Epithelial cell of proximal tubule (primary cell): ENCODE data around the gene TUBB4A. TPM values are rescaled to one million over a fixed set of nuclear protein-coding genes. Genes with fewer than 3 reads are reported as not detected.

Experiments used
- DNase-seq: peaks from one replicate; pipeline ENCODE4 v3.0.0-alpha.2; 2011; ENCODE audit warnings: low read depth
- H3K4me3 ChIP-seq: 2 replicates; pipeline ENCODE4 v1.5.1; 2011; ENCODE audit warnings: low read depth, mild to moderate bottlenecking, low read length
- CTCF ChIP-seq: conservative IDR thresholded peaks from 2 replicates; pipeline ENCODE4 v1.5.1; 2012; ENCODE audit warnings: low read depth, mild to moderate bottlenecking, low read length
- total RNA-seq: library from RNA; depleted of rRNA; stranded (reverse); fragments of >200 nt; gene quantifications from 2 replicates; pipeline ENCODE4 v1.2.3, GENCODE V29; 2015

The TUBB4A gene
- total RNA-seq, 1 donor from 2014 or later = 3.1 TPM

- no peak for TF ChIP-seq CTCF
- no peak for DNase-seq
- no peak overlapping the region for H3K4me3 ChIP-seq
These were observed 32.5 kb upstream of the TUBB4A start for GRCh38 chr19:6534451-6535093.

GRCh38 chr19:6533746-6534418, 31.8 kb upstream of the TUBB4A start:
- no peak overlapping the region for H3K4me3 ChIP-seq
- DNase-seq = no peak
- no peak for TF ChIP-seq CTCF

GRCh38 chr19:6533000-6533328, 30.9 kb upstream of the TUBB4A start:
- no peak for DNase-seq
- peak overlapping the region; percentile 96 for H3K4me3 ChIP-seq

GRCh38 chr19:6532244-6532999, 30.3 kb upstream of the TUBB4A start:
- DNase-seq = no peak
- peak overlapping the region; percentile 96 for H3K4me3 ChIP-seq
- TF ChIP-seq CTCF = no peak

More at GRCh38 chr19:6533000-6533328, 30.9 kb upstream of the TUBB4A start:
- TF ChIP-seq CTCF = no peak

- no peak for DNase-seq
- no peak for TF ChIP-seq CTCF
- H3K4me3 ChIP-seq = peak overlapping the region; percentile 96
These were observed 29.8 kb upstream of the TUBB4A start for GRCh38 chr19:6531956-6532243.

GRCh38 chr19:6531163-6531955, 29.2 kb upstream of the TUBB4A start:
- no peak for DNase-seq
- TF ChIP-seq CTCF = no peak

More at GRCh38 chr19:6531163-6531955, 29.2 kb upstream of the TUBB4A start:
- H3K4me3 ChIP-seq = peak overlapping the region; percentile 96
